Mammary epithelial cell (primary cell): ENCODE data around the gene TBC1D22A.

Source experiments
- EZH2 ChIP-seq: IDR thresholded peaks from 2 replicates; pipeline ENCODE4 v1.6.1; 2012; ENCODE audit warnings: low read length, inconsistent platforms, borderline replicate concordance
- TF ChIP-seq, protein P1 (sequence below), 2 donors: IDR thresholded peaks in 1 of 2; conservative IDR thresholded peaks in 1 of 2; 2 replicates each; pipeline ENCODE4 v1.5.1; 2011 to 2012; ENCODE audit warnings: inconsistent platforms in 2 of 2, low read length in 2 of 2, mild to moderate bottlenecking in 2 of 2, control low read depth in 1 of 2, low read depth in 1 of 2; ENCODE audit not compliant: insufficient read depth in 1 of 2; ENCODE audit errors: extremely low read depth in 1 of 2

DNA sequence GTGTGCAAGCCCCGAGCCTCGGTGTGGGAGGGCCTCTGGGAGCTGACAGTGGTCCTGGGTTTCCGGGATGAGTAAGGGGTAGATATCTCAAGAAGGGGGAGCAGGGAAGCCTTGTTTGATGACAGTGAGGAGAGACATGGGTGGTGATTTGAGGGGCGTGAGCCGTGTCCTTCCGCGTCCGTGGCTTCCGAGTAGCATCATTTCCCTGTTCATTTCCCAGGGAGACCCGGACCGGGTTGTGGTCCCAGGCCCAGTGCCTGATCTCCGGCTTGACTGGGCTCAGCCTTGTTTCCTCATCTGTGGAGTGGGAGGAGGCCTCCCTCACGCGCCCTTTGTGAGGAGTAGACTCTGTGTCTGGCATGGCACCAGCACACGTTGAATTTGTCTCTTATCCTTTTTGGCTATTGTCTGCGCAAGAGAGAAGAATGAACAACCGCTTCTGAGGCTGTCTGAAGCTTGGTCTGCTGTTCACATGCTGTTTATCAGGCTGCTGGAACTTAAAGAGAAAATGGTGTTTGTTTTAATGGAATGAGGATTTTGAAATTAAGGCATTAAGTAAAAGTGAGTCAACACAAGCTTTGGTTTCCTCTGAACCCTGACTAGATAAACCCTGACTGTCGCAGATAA is 348.5 kb downstream of the TBC1D22A start:
- TF ChIP-seq EZH2: no peak
- TF ChIP-seq, protein P1, sequence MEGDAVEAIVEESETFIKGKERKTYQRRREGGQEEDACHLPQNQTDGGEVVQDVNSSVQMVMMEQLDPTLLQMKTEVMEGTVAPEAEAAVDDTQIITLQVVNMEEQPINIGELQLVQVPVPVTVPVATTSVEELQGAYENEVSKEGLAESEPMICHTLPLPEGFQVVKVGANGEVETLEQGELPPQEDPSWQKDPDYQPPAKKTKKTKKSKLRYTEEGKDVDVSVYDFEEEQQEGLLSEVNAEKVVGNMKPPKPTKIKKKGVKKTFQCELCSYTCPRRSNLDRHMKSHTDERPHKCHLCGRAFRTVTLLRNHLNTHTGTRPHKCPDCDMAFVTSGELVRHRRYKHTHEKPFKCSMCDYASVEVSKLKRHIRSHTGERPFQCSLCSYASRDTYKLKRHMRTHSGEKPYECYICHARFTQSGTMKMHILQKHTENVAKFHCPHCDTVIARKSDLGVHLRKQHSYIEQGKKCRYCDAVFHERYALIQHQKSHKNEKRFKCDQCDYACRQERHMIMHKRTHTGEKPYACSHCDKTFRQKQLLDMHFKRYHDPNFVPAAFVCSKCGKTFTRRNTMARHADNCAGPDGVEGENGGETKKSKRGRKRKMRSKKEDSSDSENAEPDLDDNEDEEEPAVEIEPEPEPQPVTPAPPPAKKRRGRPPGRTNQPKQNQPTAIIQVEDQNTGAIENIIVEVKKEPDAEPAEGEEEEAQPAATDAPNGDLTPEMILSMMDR (conservative IDR thresholded peaks at IDR 0.05 in 1 of 2, IDR thresholded peaks at IDR 0.05 in 1 of 2; ENCODE audit: extremely low read depth in 1 of 2, insufficient read depth in 1 of 2, low read depth in 1 of 2, low read length in 2 of 2): no peak
